Astrocyte of the cerebellum (primary cell): ENCODE data around the gene XPNPEP1.

ENCODE experiments used
- DNase-seq: peaks from one replicate; pipeline ENCODE4 v3.0.0-alpha.2; 2011; ENCODE audit warnings: low read depth
- H3K4me3 ChIP-seq: 2 replicates; pipeline ENCODE4 v1.5.1; 2011; ENCODE audit warnings: mild to moderate bottlenecking, low read depth, low read length, moderate library complexity
- CTCF ChIP-seq: IDR thresholded peaks from 2 replicates; pipeline ENCODE4 v1.5.1; 2012; ENCODE audit warnings: low read length, low read depth, moderate library complexity, mild to moderate bottlenecking; ENCODE audit errors: missing control alignments
- in situ Hi-C: cut with HindIII; loops from 2 replicates; pipeline ENCODE4 v1.10.0; 2017; ENCODE audit warnings: low sequenced_read_pairs

XPNPEP1 gene

DNA sequence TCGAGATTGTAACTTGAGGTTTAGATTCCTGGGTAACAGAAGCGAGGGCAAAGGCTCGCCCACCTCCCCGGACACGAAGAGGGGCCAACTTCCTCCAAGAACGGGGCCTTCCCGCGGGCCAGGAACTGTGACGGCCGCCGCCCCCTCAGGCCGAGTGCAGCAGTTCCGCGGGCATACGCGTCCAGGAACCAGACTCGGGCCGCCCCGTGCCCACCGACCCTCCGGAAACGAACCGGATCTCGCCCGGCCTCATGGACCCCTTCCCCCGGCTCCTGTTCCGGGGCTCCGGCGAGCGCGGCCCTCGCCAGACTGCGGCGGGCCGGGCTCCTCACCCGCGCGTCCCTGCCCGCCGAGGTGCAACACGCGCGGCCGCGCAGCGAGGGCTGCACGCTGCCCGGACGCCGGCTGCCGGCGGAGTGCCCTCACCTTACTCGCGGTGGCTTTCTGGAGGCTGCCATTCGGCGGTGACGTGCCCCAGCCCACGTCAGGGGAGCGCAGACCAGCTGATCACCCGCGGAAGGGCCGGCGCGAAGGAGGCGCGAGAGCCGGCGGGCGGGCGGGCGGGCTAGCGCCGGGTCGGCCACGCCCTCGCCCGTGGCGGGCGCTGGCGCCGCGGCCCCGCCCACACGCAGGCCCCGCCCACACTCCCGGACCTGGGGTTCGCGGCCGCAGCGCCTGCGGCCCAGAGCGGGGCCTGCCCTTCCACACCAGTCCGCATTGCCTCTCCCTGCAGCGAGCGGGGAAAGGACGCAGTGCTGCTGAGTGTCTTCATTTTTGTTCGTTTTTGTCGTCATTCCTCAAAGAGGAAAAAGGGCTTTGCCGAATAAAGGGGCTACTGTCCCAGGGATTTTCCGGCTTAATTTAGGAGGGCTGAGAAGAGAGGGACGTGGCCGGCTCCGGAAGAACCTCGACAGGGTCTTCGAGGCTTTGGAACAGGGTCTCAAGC, at the start of gene XPNPEP1:
Gene XPNPEP1, minus strand, starts transcription at position 536 of the 946 bp plus-strand sequence. Its CDS starts 78 bp downstream, at position 458.
- in situ Hi-C loops: no loop called here
- peak within 1 kb of the TSS; percentile 71 for H3K4me3 ChIP-seq
- DNase-seq: peak; percentile 35
- no peak for TF ChIP-seq CTCF

DNA sequence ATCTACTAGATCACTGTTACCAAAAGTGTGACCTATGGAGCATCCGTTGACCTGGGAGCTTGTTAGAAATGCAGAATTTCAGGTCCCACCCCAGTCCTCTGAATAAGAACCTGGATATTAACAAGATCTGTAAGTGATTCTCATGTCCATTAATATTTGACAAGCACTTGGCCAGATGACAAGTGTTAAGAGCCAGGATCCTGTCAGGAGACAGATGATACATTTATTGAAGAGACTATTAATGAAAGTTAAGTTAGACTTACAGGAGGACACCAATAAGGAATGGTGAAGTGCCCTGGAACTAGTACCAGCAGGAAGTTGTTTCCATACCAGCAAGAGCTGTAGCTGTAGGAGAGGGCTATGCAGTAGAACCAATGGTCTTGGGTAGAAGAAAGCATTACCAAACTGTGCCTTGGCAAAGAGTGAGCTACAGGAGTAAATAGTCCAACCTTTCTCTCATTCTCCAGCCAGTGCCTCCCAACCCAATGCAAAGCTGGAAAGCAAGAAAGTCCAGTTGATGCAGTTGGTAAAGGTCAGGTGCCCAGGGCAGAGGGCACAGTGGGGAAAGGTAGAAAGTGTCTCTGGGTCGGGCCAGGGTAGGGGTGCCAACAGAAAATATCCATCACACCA, 49.2 kb upstream of the XPNPEP1 start:
- no peak for DNase-seq
- TF ChIP-seq CTCF: no peak
- in situ Hi-C loops: no loop called here
- H3K4me3 ChIP-seq: no peak overlapping the region

GRCh38 chr10:109971634-109972033, 48.3 kb upstream of the XPNPEP1 start:
- no peak for DNase-seq
- no peak for TF ChIP-seq CTCF
- in situ Hi-C loops: no loop called here

GRCh38 chr10:109969760-109970346, 46.5 kb upstream of the XPNPEP1 start:
- no peak overlapping the region for H3K4me3 ChIP-seq
- DNase-seq: no peak
- in situ Hi-C loops: no loop called here
- TF ChIP-seq CTCF: no peak

More at GRCh38 chr10:109971634-109972033, 48.3 kb upstream of the XPNPEP1 start:
- H3K4me3 ChIP-seq: no peak overlapping the region

- in situ Hi-C loops: no loop called here
- DNase-seq: no peak
- H3K4me3 ChIP-seq: no peak overlapping the region
- TF ChIP-seq CTCF: no peak
These were observed 45.8 kb upstream of the XPNPEP1 start for GRCh38 chr10:109968953-109969759.

DNA sequence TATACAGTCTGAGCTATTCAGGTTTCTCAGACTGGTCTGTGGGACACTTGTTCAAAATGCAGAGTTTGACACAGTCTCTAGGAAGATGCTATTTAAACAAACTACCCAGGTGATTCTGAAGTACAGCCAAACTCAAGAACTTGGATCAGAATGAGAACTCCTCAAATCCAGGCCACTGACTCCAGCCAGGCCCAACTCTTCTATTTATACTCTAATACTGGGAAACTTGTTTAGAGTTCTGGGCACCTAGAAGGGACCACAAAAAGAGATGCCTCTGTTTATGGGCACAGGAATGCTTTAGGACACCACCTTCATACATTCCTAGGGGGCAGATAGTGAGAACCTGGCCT, 44.4 kb upstream of the XPNPEP1 start:
- no peak for TF ChIP-seq CTCF
- no peak overlapping the region for H3K4me3 ChIP-seq
- in situ Hi-C loops: no loop called here
- no peak for DNase-seq
